DMS114 treated with DMSO at 0.1 percent for 48 hours (cell line): ENCODE data around the gene TBRG1.
"Not testable (repeated sequence)": the region's sequence is repeated elsewhere in the genome, so short reads cannot be mapped to it uniquely, and the experiment has no call there.

Source experiments
- DNase-seq: peaks from one replicate; lab custom pipeline; 2025; ENCODE audit not compliant: unreplicated experiment; lab: John Stamatoyannopoulos, UW

The TBRG1 gene, protein sequence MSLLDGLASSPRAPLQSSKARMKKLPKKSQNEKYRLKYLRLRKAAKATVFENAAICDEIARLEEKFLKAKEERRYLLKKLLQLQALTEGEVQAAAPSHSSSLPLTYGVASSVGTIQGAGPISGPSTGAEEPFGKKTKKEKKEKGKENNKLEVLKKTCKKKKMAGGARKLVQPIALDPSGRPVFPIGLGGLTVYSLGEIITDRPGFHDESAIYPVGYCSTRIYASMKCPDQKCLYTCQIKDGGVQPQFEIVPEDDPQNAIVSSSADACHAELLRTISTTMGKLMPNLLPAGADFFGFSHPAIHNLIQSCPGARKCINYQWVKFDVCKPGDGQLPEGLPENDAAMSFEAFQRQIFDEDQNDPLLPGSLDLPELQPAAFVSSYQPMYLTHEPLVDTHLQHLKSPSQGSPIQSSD

GRCh38 chr11:124622531-124623451 lies at the start of gene TBRG1:
TBRG1 (plus strand) TSS chr11:124622864; CDS start chr11:124623084, 220 bp downstream.
- peak; percentile 77 for DNase-seq

DNA sequence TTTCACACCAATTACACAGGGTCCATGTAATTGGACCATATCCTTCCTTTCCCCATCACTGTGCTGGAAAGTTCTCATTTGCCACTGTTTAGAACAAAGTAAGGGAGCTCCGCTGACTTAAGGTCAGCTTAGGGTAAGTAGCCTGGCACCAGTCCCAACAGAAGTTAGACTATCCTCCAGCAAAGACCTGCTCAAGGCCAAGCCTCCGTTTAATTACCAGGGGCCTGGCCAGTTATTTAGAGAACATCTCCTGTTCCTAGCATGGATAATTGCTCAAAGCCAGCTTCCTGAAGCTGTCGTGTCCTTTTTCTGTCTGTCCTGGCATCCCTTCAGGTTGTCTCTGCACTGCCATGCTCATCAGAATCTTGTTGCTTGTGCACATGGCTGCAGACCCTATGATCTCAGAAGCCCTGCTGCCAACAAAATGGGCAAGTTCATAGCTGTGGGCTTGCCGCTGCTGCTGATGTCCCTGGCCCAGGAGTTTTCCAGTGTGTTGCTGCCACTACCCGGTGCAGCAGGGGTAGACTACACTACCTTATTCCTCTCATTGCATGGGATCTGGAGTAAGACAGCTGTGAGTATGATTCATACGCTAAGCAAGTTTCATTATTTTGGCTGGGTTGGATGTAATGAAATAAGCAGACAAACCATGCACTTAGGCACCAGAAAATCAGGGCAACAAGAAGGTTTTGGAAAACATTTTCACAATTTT lies 44.8 kb upstream of the TBRG1 start:
- DNase-seq, result no peak

DNA sequence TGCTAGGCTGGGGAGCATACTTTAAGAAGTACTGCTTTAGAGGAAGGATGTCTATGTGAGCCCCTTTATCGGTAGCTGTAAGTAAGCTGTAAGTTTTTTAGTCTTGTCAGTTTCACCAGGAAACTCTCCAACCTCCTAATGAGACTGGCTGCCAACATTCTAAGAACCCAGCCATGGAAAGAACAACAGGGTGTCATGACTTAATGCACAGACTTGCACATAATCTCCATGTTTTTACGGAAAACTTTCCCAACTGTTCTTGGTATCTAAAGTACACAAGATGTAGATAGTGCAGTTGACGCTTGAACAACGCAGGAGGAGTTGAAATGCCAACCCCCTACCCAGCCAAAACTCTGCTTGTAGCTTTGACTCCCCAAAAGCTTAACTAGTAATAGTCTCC lies 43.9 kb upstream of the TBRG1 start:
- DNase-seq, result no peak

GRCh38 chr11:124581817-124582216 lies 40.8 kb upstream of the TBRG1 start:
- no peak for DNase-seq

GRCh38 chr11:124582565-124582964 lies 40.1 kb upstream of the TBRG1 start:
- DNase-seq, result no peak

DNA sequence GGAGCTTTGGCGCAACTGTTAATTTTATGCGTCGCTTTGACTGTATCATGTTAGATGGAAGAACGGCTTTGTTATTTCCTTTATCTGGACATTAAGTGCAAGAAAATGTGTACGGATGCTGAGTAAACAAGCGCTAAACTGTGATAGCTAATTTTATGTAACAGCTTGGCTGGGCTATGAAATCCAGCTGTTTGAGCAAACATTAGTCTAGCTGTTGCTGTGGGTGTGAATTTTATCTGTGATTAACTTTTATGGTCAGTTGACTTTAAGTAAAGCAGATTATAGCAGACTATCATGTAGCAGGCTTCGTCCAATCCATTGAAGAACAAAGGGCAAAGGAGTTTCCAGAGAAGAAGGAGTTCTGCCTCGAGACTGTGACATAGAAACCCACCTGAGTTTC lies 38.9 kb upstream of the TBRG1 start:
- DNase-seq, result no peak

DNA sequence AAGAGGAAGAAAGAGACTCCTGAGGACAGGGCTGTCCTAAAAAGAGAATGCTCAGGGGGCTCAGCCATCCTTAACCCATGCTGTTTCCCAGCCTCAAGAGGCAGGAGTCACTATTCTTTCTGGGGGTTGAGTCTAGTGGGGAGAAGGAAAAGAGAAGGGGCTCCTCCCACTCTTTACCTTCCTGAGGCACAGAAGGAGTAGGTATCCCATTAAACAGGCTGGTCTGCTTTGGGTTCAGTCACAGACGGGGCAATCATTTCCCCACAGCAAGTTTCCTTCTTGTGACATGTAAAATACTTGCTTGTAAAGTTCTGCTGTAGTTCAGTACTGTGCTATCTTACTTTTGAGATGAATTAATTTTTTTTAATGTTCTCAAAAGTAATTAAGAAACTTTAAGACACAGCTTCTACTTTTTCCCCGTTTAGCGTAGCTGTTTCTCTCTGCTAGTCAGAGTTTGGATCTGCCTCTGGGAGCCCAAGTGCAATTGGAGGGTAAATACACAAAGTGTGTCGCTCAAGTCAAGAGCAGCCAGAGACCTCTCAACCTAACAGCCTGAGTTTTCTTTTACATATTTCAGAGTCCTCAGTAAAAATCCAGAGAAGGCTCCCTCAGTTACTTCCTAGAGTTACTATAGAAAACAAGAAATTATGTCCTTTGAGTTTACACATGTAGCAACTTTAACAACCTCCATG lies 37.8 kb upstream of the TBRG1 start:
- DNase-seq, result no peak

DNA sequence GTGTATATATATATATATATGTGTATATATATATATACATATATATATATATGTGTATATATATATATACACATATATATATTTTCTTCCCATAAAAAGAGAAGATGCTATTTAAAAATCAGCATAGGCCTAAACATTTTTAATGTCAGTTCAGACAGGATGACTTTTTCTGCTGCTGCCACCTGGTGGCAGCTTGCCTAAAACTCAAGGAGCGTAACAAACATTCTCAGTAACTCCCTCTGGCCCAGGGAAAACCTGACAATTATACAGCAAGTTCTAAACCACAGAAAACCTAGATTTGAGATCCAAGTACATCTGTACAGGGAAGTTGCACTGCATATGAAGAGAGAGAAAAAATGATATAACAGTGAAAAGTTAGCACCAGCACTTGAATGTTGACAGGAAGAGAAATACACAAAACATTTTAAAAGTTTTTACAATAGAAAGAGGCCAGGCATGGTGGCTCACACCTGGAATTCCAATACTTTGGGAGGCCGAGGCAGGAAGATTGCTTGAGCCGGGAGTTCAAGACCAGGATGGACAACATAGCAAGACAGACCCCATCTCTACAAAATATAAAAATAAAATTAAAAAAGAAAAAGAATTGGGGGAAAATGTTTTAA lies 36.3 kb upstream of the TBRG1 start:
- peak; percentile 24 for DNase-seq

DNA sequence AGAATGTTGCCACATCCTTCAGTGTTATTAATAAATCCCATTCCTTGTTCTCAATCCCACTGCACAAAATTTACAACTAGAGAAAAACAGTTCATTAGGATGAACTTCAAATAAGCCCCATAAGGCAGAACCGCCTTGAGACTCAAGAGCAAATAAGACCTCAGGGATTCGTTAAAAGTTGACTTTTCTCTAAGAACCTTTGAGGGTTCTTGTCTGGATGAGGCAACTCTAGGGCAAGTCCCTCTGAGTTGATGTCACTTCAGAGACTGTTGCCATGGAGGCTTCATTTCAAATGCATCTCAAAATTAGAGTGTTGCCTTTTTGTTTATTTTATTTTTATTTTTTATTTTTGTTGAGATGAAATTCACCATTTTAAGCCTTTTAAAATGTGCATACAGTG lies 31.2 kb upstream of the TBRG1 start:
- no peak for DNase-seq

DNA sequence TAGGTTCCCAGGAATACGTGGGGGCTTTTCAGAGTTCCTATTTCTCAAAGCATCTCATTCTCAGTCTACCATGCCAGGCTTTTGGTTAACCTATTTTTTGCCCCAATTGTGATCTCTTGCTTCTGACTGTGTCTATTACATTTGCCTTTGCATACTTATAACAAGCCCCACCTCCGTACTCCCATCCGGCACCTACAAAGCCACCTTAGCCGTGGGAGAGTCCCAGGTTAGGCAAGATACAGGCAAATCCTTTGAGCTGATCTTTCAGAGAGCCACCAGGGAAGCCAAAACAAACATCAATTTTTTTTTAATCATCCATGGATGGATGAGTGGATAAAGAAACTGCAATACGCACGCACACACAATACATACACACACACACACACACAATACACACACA lies 30.0 kb upstream of the TBRG1 start:
- DNase-seq, result no peak

DNA sequence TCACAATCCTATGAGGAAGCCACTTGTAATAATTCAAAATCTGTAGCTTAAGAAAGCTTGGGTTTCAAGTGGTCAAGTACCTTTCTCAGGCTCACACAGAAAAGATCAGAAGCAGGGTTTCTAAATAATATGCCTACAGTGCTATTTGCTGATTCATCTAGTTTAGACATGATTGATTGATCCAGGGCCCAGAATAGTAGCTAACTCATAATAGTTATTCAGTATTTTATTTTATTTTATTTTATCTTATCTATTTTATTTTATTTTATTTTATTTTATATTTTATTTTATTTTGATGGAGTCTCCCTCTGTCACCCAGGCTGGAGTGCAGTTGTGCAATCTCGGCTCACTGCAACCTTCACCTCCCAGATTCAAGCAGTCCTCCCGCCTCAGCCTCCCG lies 27.4 kb upstream of the TBRG1 start:
- no peak for DNase-seq

GRCh38 chr11:124597626-124598025 lies 25.0 kb upstream of the TBRG1 start:
- no peak for DNase-seq

DNA sequence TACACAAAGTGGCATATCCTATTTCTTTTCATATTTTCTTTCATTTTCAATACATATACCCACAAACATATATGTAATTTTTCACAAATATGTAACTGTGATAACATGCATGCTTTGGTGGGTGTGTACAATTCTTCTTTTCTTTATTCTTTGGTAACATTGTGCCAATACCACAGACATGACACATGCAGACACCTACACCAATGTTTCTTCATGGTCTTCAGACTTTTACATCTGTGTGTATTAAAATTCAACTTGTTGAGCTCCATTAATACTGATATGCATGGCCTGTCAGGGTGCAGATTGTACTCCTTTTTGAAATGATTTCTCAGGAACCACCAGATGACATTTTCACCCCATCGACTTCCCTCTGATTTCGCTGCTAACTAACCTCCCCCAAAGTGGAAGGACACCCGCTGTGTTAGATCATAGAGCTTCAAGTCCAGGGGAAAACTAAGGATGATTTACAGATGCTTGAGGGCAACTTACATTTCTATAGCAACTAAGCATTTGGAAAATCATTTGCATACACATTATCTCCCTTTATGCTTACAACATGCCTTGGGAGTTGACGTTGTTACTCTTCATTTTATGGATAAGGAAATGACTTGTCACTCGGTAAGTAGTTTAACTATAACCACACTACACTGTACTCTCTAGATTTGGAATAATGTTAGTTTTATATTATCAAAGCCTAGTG lies 21.9 kb upstream of the TBRG1 start:
- no peak for DNase-seq

- DNase-seq, result no peak
Measured at GRCh38 chr11:124602193-124602592, 20.5 kb upstream of the TBRG1 start.

GRCh38 chr11:124602723-124603122 lies 19.9 kb upstream of the TBRG1 start:
- DNase-seq, result not testable (repeated sequence)

GRCh38 chr11:124605719-124606118 lies 16.9 kb upstream of the TBRG1 start:
- DNase-seq, result no peak

GRCh38 chr11:124608147-124608546 lies 14.5 kb upstream of the TBRG1 start:
- no peak for DNase-seq

- DNase-seq, result no peak
Measured at GRCh38 chr11:124610295-124610694, 12.4 kb upstream of the TBRG1 start.

GRCh38 chr11:124611064-124611463 lies 11.6 kb upstream of the TBRG1 start, which contains the start of gene PANX3:
PANX3 (plus strand) TSS chr11:124611428; CDS start chr11:124611557, 129 bp downstream.
- DNase-seq, result no peak

GRCh38 chr11:124612045-124612444 lies 10.6 kb upstream of the TBRG1 start:
- DNase-seq, result no peak
